H1 (cell line): ENCODE results near the gene TAF11L14. TPM values are rescaled to one million over a fixed set of nuclear protein-coding genes. Genes with fewer than 3 reads are reported as not detected.

Source experiments
- CTCF ChIA-PET: fragments of 300-600 bp; sonication (Branson Sonifier 250); formaldehyde crosslinking; loops from one replicate; lab custom pipeline; 2021; ENCODE audit not compliant: partially characterized antibody; lab: Charles Lee
- POLR2A ChIA-PET: fragments of 300-600 bp; sonication (Branson Sonifier 250); formaldehyde crosslinking; loops from one replicate; lab custom pipeline; 2021; ENCODE audit warnings: inconsistent platforms; ENCODE audit not compliant: partially characterized antibody; lab: Charles Lee
- DNase-seq, 2 experiments: peaks; one replicate each; pipeline versions ENCODE4 v3.0.0 to v3.0.0-alpha.2; 2010 to 2022; ENCODE audit warnings: low spot score in 2 of 2, low read depth in 1 of 2, mixed read lengths in 1 of 2
- FAIRE-seq: peaks from 2 replicates; lab custom pipeline; 2011; peaks lifted over from hg19 to GRCh38; lab: Jason Lieb, UNC
- H2AFZ ChIP-seq: 2 replicates; pipeline ENCODE4 v1.8.1; 2012; ENCODE audit warnings: low read length, inconsistent platforms
- H2AK5ac ChIP-seq: 2 replicates; pipeline ENCODE4 v1.6.1; 2013; ENCODE audit warnings: low read depth, low read length
- H2BK120ac ChIP-seq: replicated peaks from 2 replicates; pipeline ENCODE3; 2013; ENCODE audit warnings: low read depth, low read length, inconsistent platforms
- H2BK12ac ChIP-seq: 2 replicates; pipeline ENCODE4 v1.6.1; 2013; ENCODE audit warnings: low read depth, low read length
- H2BK15ac ChIP-seq: 2 replicates; pipeline ENCODE4 v1.6.1; 2013; ENCODE audit warnings: low read length
- H2BK20ac ChIP-seq: 2 replicates; pipeline ENCODE4 v1.6.1; 2013; ENCODE audit warnings: low read length
- H2BK5ac ChIP-seq: 2 replicates; pipeline ENCODE4 v1.6.1; 2013; ENCODE audit warnings: low read depth, low read length
- H3K14ac ChIP-seq: 2 replicates; pipeline ENCODE4 v1.6.1; 2013; ENCODE audit warnings: inconsistent platforms; ENCODE audit not compliant: insufficient read length
- H3K18ac ChIP-seq: 2 replicates; pipeline ENCODE4 v1.6.1; 2013; ENCODE audit warnings: low read length; ENCODE audit errors: extremely low read depth
- H3K23ac ChIP-seq: 2 replicates; pipeline ENCODE4 v1.6.1; 2013; ENCODE audit warnings: inconsistent platforms; ENCODE audit not compliant: insufficient read length
- H3K23me2 ChIP-seq: 2 replicates; pipeline ENCODE4 v1.6.1; 2013; ENCODE audit warnings: low read depth, low read length
- H3K27ac ChIP-seq: 2 replicates; pipeline ENCODE4 v1.6.1; 2011; ENCODE audit warnings: low read depth, low read length, inconsistent platforms
- H3K27me3 ChIP-seq, 4 experiments: replicated peaks in 1 of 4; 1 replicate in 1 of 4; 2 replicates in 3 of 4; pipeline versions ENCODE4 v1.6.1 to v1.8.1; 2011 to 2013; ENCODE audit warnings: low read length in 3 of 4, mild to moderate bottlenecking in 3 of 4, inconsistent platforms in 2 of 4, mixed read lengths in 2 of 4, moderate library complexity in 1 of 4; ENCODE audit not compliant: control insufficient read depth in 3 of 4, insufficient read depth in 3 of 4; ENCODE audit errors: extremely low read depth in 1 of 4
- H3K36me3 ChIP-seq, 4 experiments: 2 replicates each; pipeline versions ENCODE4 v1.6.1 to v1.8.1; 2011 to 2013; ENCODE audit warnings: mild to moderate bottlenecking in 4 of 4, low read length in 3 of 4, moderate library complexity in 2 of 4, control low read depth in 1 of 4, inconsistent platforms in 1 of 4; ENCODE audit not compliant: insufficient read depth in 4 of 4, control insufficient read depth in 2 of 4
- H3K4ac ChIP-seq: replicated peaks from 2 replicates; pipeline ENCODE3; 2013; ENCODE audit warnings: low read length, low read depth, mixed read lengths, inconsistent platforms; ENCODE audit not compliant: insufficient read length
- H3K4me1 ChIP-seq, 4 experiments: replicated peaks in 1 of 4; 1 replicate in 1 of 4; 2 replicates in 3 of 4; pipeline versions ENCODE4 v1.6.1 to v1.8.1; 2011 to 2013; ENCODE audit warnings: low read length in 3 of 4, inconsistent platforms in 2 of 4, mixed read lengths in 1 of 4; ENCODE audit not compliant: insufficient read depth in 4 of 4, control insufficient read depth in 3 of 4
- H3K4me2 ChIP-seq, 2 experiments: 2 replicates each; pipeline versions ENCODE4 v1.6.1 to v1.8.1; 2011 to 2013; ENCODE audit warnings: low read depth in 2 of 2, low read length in 2 of 2, control low read depth in 1 of 2, inconsistent platforms in 1 of 2, mild to moderate bottlenecking in 1 of 2; ENCODE audit not compliant: insufficient read depth in 1 of 2
- H3K4me3 ChIP-seq, 4 experiments: fragments of 200-600, 300-600 bp in 1 of 4; sonication (generic), shearing (Covaris generic), sonication (Bioruptor Twin) in 1 of 4; 2 replicates each; pipeline versions ENCODE4 v1.5.1 to v1.8.1; 2011 to 2016; ENCODE audit warnings: low read length in 4 of 4, low read depth in 3 of 4, control low read depth in 2 of 4, inconsistent platforms in 2 of 4, mild to moderate bottlenecking in 2 of 4, mixed read lengths in 1 of 4, moderate library complexity in 1 of 4; ENCODE audit not compliant: insufficient read depth in 2 of 4; ENCODE audit errors: extremely low read depth in 1 of 4
- H3K56ac ChIP-seq: replicated peaks from 2 replicates; pipeline ENCODE3; 2013; ENCODE audit warnings: low read depth, mild to moderate bottlenecking, mixed read lengths, low read length, inconsistent platforms; ENCODE audit not compliant: insufficient read length
- H3K79me1 ChIP-seq: 2 replicates; pipeline ENCODE4 v1.6.1; 2013; ENCODE audit warnings: low read depth, low read length, control low read depth
- H3K79me2 ChIP-seq, 2 experiments: 2 replicates each; pipeline versions ENCODE4 v1.6.1 to v1.8.1; 2012 to 2013; ENCODE audit warnings: low read length in 2 of 2, mild to moderate bottlenecking in 2 of 2, inconsistent platforms in 1 of 2; ENCODE audit not compliant: insufficient read depth in 2 of 2, control insufficient read depth in 1 of 2
- H3K9ac ChIP-seq, 4 experiments: replicated peaks in 1 of 4; 1 replicate in 1 of 4; 2 replicates in 3 of 4; pipeline versions ENCODE4 v1.6.1 to v1.8.1; 2011 to 2013; ENCODE audit warnings: low read depth in 3 of 4, low read length in 3 of 4, control low read depth in 2 of 4, mild to moderate bottlenecking in 2 of 4, moderate library complexity in 2 of 4, inconsistent platforms in 1 of 4; ENCODE audit errors: extremely low read depth in 1 of 4
- H3K9me3 ChIP-seq, 2 experiments: 2 replicates each; pipeline versions ENCODE4 v1.6.1 to v1.8.1; 2012 to 2013; ENCODE audit warnings: mild to moderate bottlenecking in 2 of 2, moderate library complexity in 2 of 2, control low read depth in 1 of 2, inconsistent platforms in 1 of 2, low read depth in 1 of 2, low read length in 1 of 2, mixed read lengths in 1 of 2; ENCODE audit not compliant: insufficient read depth in 2 of 2
- H4K20me1 ChIP-seq, 2 experiments: replicated peaks in 1 of 2; 2 replicates each; pipeline versions ENCODE3 to v1.8.1; 2011 to 2013; ENCODE audit warnings: inconsistent platforms in 2 of 2, low read length in 2 of 2, mild to moderate bottlenecking in 1 of 2; ENCODE audit not compliant: insufficient read depth in 2 of 2, control insufficient read depth in 1 of 2
- H4K5ac ChIP-seq: 2 replicates; pipeline ENCODE4 v1.6.1; 2013; ENCODE audit warnings: low read length, low read depth, mixed read lengths, inconsistent platforms; ENCODE audit not compliant: insufficient read length
- H4K8ac ChIP-seq: 2 replicates; pipeline ENCODE4 v1.8.0; 2013; ENCODE audit warnings: mild to moderate bottlenecking, moderate library complexity, low read length, inconsistent platforms; ENCODE audit not compliant: insufficient read depth; ENCODE audit errors: extremely low read depth
- H4K91ac ChIP-seq: replicated peaks from 2 replicates; pipeline ENCODE3; 2013; ENCODE audit warnings: low read length, mixed read lengths, inconsistent platforms; ENCODE audit not compliant: insufficient read length
- HDAC6 ChIP-seq: IDR thresholded peaks from one replicate; pipeline ENCODE4 v1.7.1; 2012; ENCODE audit warnings: low read depth, mild to moderate bottlenecking, inconsistent platforms, low read length, moderate library complexity
- MAFK ChIP-seq: IDR thresholded peaks from 2 replicates; pipeline ENCODE4 v1.6.1; 2012; ENCODE audit warnings: low read depth, mild to moderate bottlenecking, improper control_type of control experiment, low read length
- NANOG ChIP-seq: IDR thresholded peaks from 2 replicates; pipeline ENCODE4 v1.6.1; 2011; ENCODE audit warnings: low read length, low read depth, mild to moderate bottlenecking, inconsistent platforms; ENCODE audit not compliant: insufficient read depth, poor library complexity, severe bottlenecking
- RAD21 ChIP-seq, 2 experiments: IDR thresholded peaks in 1 of 2; conservative IDR thresholded peaks in 1 of 2; 2 replicates each; pipeline ENCODE4 v1.6.1; 2011; ENCODE audit warnings: low read depth in 2 of 2, low read length in 2 of 2, improper control_type of control experiment in 1 of 2, inconsistent platforms in 1 of 2, mild to moderate bottlenecking in 1 of 2, moderate library complexity in 1 of 2
- RFX5 ChIP-seq: IDR thresholded peaks from 2 replicates; pipeline ENCODE4 v1.6.1; 2011; ENCODE audit warnings: low read depth, low read length, improper control_type of control experiment, borderline replicate concordance
- RXRA ChIP-seq: IDR thresholded peaks from 2 replicates; pipeline ENCODE4 v1.6.1; 2011; ENCODE audit warnings: low read depth, mild to moderate bottlenecking, low read length, moderate library complexity; ENCODE audit not compliant: insufficient read depth
- SUZ12 ChIP-seq: fragments of 200-600 bp; sonication (generic); IDR thresholded peaks from 2 replicates; pipeline ENCODE4 v1.6.1; 2012; ENCODE audit warnings: mild to moderate bottlenecking, inconsistent platforms, low read length, moderate library complexity, mixed read lengths
- TBP ChIP-seq: IDR thresholded peaks from 2 replicates; pipeline ENCODE4 v1.6.1; 2011; ENCODE audit warnings: low read depth, low read length, improper control_type of control experiment
- TCF12 ChIP-seq: IDR thresholded peaks from 2 replicates; pipeline ENCODE4 v1.6.1; 2011; ENCODE audit warnings: low read depth, mild to moderate bottlenecking, low read length
- WGBS, 2 experiments: shearing (Covaris generic) in 1 of 2; methylation state at CpG; one replicate each; pipeline versions ENCODE4 v1.1.6 to v1.1.7; 2013 to 2015; ENCODE audit warnings: low lambda C conversion rate in 2 of 2, mixed read lengths in 2 of 2, inconsistent platforms in 1 of 2, low coverage in 1 of 2, missing lambda C conversion rate in 1 of 2; ENCODE audit not compliant: insufficient replicate concordance in 2 of 2, insufficient coverage in 1 of 2, insufficient read length in 1 of 2; ENCODE audit errors: extremely low coverage in 1 of 2, missing lambda C conversion rate in 1 of 2; 5-methylcytosine and 5-hydroxymethylcytosine counted together
- polyA plus RNA-seq, 7 experiments: library from polyadenylated mRNA; depleted of rRNA in 3 of 7; stranded (reverse) in 5 of 7; unstranded in 2 of 7; fragments of >200 nt in 5 of 7; fragments of 200-250 nt in 2 of 7; gene quantifications; 1 replicate in 5 of 7; 2 replicates in 1 of 7; 4 replicates in 1 of 7; pipeline versions ENCODE4 v1.2.1 to v1.2.3, GENCODE V29; 2011 to 2013; ENCODE audit warnings: missing spikeins in 2 of 7, mixed read lengths in 2 of 7
- total RNA-seq: library from RNA; stranded (reverse); fragmentation: NEBNext Ultra II Directional; extraction: Animal tissue kit (Norgen Biotek cat#: 25700); gene quantifications from 2 replicates; pipeline ENCODE4 v1.2.1, GENCODE V29; 2021
- TF ChIP-seq, protein P1 (sequence below): IDR thresholded peaks from 2 replicates; pipeline ENCODE4 v1.6.1; 2012; ENCODE audit warnings: inconsistent platforms
- TF ChIP-seq, protein P2 (sequence below), 3 experiments: IDR thresholded peaks; 1 replicate in 2 of 3; 2 replicates in 1 of 3; pipeline versions ENCODE4 v1.5.1 to v1.6.1; 2011; ENCODE audit warnings: low read length in 3 of 3, mild to moderate bottlenecking in 3 of 3, inconsistent platforms in 2 of 3, low read depth in 1 of 3, moderate library complexity in 1 of 3; ENCODE audit not compliant: insufficient read depth in 1 of 3; ENCODE audit errors: control extremely low read depth in 1 of 3

Gene TAF11L14
- total and polyA plus RNA-seq, 2 of the 8 experiments (the other 6 are each of a cell fraction or from before 2014, with no cell fraction given): not detected

DNA sequence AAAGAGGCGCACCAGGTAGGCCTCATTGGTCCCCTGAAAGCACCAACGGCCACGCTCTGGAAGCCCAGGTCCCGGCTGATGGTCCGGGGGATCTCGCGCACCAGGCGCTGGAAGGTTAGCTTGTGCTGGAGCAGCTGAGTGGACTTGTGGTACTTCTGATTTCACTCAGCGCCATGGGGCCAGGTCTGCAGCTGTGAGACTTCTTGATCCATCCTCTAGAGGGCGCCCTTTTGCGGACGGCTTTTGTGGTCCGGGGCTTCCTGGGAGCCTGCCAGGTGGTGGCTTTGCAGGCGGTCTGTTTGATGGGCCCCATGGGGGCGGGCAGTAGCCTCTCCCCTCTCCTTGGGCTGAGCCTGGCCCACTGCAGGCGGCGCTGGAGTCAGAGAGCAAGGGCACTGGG, 13.6 kb upstream of the TAF11L14 start:
- H3K9me3 ChIP-seq: no peaks in the 10 kb centered on the region
- no peak overlapping the region for H3K14ac ChIP-seq
- no peaks in the 10 kb centered on the region for H3K79me2 ChIP-seq
- POLR2A ChIA-PET: no interaction called here
- no peak overlapping the region for H2AK5ac ChIP-seq
- no peak overlapping the region for H2BK20ac ChIP-seq
- CTCF ChIA-PET: interaction anchor here (0.8 to 1.8 kb wide), 9 partner anchors 8 to 258 kb away, joined by 3 to 5 read pairs (median 4); no protein-coding TSS in a partner anchor
- no peak overlapping the region for H3K56ac ChIP-seq
- no peaks in the 10 kb centered on the region for H4K20me1 ChIP-seq
- H2BK5ac ChIP-seq: no peak overlapping the region
- DNase-seq (peak; percentile 13 to 84), FAIRE-seq (no peak)
- no peak overlapping the region for H3K18ac ChIP-seq
- no peaks in the 10 kb centered on the region for H3K27me3 ChIP-seq
- H3K4me3 ChIP-seq: no peak overlapping the region
- H2AFZ ChIP-seq: no peak overlapping the region
- no peak overlapping the region for H3K23ac ChIP-seq
- WGBS, 2 experiments: 73% methylated on average over 17 of the region's 17 CpGs; no CpG with 5 or more reads in 1 of the 2 experiments
- no peaks in the 10 kb centered on the region for H3K4me1 ChIP-seq
- no peaks in the 10 kb centered on the region for H3K23me2 ChIP-seq
- no peak overlapping the region for H3K27ac ChIP-seq
- peak overlapping the region; percentile 9; the same call in 1 of the 2 replicates for H4K8ac ChIP-seq
- H2BK12ac ChIP-seq: no peak overlapping the region
- H3K4me2 ChIP-seq: no peak overlapping the region
- H3K36me3 ChIP-seq: no peaks in the 10 kb centered on the region
- H4K5ac ChIP-seq: no peak overlapping the region
- no peak overlapping the region for H3K9ac ChIP-seq
- no peak overlapping the region for H2BK15ac ChIP-seq
- H3K4ac ChIP-seq: no peak overlapping the region
- no peak overlapping the region for H2BK120ac ChIP-seq
- no peaks in the 10 kb centered on the region for H3K79me1 ChIP-seq
- no peak overlapping the region for H4K91ac ChIP-seq
- TF ChIP-seq RXRA (no peak), SUZ12 (no peak), RAD21 (IDR thresholded peaks at IDR 0.05 in 1 of 2, conservative IDR thresholded peaks at IDR 0.05 in 1 of 2; ENCODE audit: low read depth in 2 of 2, low read length in 2 of 2) (peak; percentile 60 to 69), MAFK (no peak), NANOG (peak; percentile 28), TCF12 (0 out of 2 replicates have a peak, but pooled peaks have one; percentile 25), RFX5 (no peak), TBP (no peak), HDAC6 (no peak)
- TF ChIP-seq, protein P1, sequence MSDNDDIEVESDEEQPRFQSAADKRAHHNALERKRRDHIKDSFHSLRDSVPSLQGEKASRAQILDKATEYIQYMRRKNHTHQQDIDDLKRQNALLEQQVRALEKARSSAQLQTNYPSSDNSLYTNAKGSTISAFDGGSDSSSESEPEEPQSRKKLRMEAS: peak; percentile 49; the same call in 1 of the 2 replicates
- TF ChIP-seq, protein P2, sequence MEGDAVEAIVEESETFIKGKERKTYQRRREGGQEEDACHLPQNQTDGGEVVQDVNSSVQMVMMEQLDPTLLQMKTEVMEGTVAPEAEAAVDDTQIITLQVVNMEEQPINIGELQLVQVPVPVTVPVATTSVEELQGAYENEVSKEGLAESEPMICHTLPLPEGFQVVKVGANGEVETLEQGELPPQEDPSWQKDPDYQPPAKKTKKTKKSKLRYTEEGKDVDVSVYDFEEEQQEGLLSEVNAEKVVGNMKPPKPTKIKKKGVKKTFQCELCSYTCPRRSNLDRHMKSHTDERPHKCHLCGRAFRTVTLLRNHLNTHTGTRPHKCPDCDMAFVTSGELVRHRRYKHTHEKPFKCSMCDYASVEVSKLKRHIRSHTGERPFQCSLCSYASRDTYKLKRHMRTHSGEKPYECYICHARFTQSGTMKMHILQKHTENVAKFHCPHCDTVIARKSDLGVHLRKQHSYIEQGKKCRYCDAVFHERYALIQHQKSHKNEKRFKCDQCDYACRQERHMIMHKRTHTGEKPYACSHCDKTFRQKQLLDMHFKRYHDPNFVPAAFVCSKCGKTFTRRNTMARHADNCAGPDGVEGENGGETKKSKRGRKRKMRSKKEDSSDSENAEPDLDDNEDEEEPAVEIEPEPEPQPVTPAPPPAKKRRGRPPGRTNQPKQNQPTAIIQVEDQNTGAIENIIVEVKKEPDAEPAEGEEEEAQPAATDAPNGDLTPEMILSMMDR (IDR thresholded peaks at IDR 0.05; ENCODE audit: control extremely low read depth in 1 of 3, insufficient read depth in 1 of 3, low read depth in 1 of 3, low read length in 3 of 3): peak; percentile 68 to 74 (median 69)
